Measurements from ENCODE around the gene CAMTA2. TPM values are rescaled to one million over a fixed set of nuclear protein-coding genes. Genes with fewer than 3 reads are reported as not detected.

Gene CAMTA2
- total and polyA plus RNA-seq, 9 of the 15 experiments (the other 6 are each of a cell fraction or from before 2014, with no cell fraction given), result 0.24 to 25.1 (median 6.3) TPM

- no peaks in the 10 kb centered on the region for H3K79me2 ChIP-seq (ENCODE audit: control insufficient read depth, insufficient read depth, low read length)
- H3K4me2 ChIP-seq (ENCODE audit: insufficient read depth, low read length), result no peak overlapping the region
- in situ Hi-C loops (cut with MboI), result no loop called here
- ATAC-seq (no peak), FAIRE-seq (no peak), DNase-seq (ENCODE audit: extremely low read depth in 1 of 4, low spot score in 3 of 4) (no peak)
- no peak overlapping the region for H3K4me3 ChIP-seq
- no peak overlapping the region for H3K9ac ChIP-seq (ENCODE audit: insufficient read depth in 1 of 2, low read depth in 2 of 2, low read length in 2 of 2)
- no peaks in the 10 kb centered on the region for H3K9me1 ChIP-seq (ENCODE audit: control insufficient read depth, insufficient read depth, low read length)
- H3K27me3 ChIP-seq (ENCODE audit: control insufficient read depth in 2 of 2, insufficient read depth in 2 of 2, low read length in 2 of 2), result no peaks in the 10 kb centered on the region
- intact Hi-C loops (cut with micrococcal nuclease), result no loop called here
- H2AFZ ChIP-seq (ENCODE audit: low read depth, low read length), result no peak overlapping the region
- BruUV-seq (replicated peaks), result no TSS peak
- ChIA-PET POLR2A (interaction anchor here (1.9 kb wide), 1 partner anchor 9 kb away, joined by 6 read pairs; no protein-coding TSS in a partner anchor), CTCF (ENCODE audit: low intra/inter-chr PET ratio) (no interaction called here)
- 88% methylated on average over 11 of the region's 18 CpGs for WGBS (ENCODE audit: insufficient coverage, low coverage, missing lambda C conversion rate)
- no peak overlapping the region for H3K27ac ChIP-seq (ENCODE audit: extremely low read depth, low read depth, low read length)
- H3K9me3 ChIP-seq (replicated peaks; ENCODE audit: control insufficient read depth, insufficient read depth, low read depth, low read length), result no peaks in the 10 kb centered on the region
- H3K36me3 ChIP-seq (ENCODE audit: control insufficient read depth, insufficient read depth, low read length), result no peaks in the 10 kb centered on the region
- no peaks in the 10 kb centered on the region for H4K20me1 ChIP-seq (replicated peaks; ENCODE audit: control insufficient read depth, insufficient read depth, low read length)
- H3K4me1 ChIP-seq (replicated peaks in 1 of 2; ENCODE audit: control insufficient read depth in 2 of 2, insufficient read depth in 2 of 2, low read length in 2 of 2), result peaks cover 0 to 8% of the 10 kb centered on the region in 2 experiments; a peak in 2 of 5 replicates
- TF ChIP-seq POU5F1 (IDR thresholded peaks at IDR 0.05; ENCODE audit: borderline replicate concordance, low read depth, low read length, partially characterized antibody), result no peak
- TF ChIP-seq, protein P1, sequence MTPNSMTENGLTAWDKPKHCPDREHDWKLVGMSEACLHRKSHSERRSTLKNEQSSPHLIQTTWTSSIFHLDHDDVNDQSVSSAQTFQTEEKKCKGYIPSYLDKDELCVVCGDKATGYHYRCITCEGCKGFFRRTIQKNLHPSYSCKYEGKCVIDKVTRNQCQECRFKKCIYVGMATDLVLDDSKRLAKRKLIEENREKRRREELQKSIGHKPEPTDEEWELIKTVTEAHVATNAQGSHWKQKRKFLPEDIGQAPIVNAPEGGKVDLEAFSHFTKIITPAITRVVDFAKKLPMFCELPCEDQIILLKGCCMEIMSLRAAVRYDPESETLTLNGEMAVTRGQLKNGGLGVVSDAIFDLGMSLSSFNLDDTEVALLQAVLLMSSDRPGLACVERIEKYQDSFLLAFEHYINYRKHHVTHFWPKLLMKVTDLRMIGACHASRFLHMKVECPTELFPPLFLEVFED (CRISPR knock-in tag; conservative IDR thresholded peaks at IDR 0.05), result no peak
- no peak for TF ChIP-seq IRF9 (tag; IDR thresholded peaks at IDR 0.05)
- no peak for TF ChIP-seq SNIP1 (IDR thresholded peaks at IDR 0.05; ENCODE audit: low read depth)
- TF ChIP-seq, protein P2, sequence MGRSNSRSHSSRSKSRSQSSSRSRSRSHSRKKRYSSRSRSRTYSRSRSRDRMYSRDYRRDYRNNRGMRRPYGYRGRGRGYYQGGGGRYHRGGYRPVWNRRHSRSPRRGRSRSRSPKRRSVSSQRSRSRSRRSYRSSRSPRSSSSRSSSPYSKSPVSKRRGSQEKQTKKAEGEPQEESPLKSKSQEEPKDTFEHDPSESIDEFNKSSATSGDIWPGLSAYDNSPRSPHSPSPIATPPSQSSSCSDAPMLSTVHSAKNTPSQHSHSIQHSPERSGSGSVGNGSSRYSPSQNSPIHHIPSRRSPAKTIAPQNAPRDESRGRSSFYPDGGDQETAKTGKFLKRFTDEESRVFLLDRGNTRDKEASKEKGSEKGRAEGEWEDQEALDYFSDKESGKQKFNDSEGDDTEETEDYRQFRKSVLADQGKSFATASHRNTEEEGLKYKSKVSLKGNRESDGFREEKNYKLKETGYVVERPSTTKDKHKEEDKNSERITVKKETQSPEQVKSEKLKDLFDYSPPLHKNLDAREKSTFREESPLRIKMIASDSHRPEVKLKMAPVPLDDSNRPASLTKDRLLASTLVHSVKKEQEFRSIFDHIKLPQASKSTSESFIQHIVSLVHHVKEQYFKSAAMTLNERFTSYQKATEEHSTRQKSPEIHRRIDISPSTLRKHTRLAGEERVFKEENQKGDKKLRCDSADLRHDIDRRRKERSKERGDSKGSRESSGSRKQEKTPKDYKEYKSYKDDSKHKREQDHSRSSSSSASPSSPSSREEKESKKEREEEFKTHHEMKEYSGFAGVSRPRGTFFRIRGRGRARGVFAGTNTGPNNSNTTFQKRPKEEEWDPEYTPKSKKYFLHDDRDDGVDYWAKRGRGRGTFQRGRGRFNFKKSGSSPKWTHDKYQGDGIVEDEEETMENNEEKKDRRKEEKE (IDR thresholded peaks at IDR 0.05; ENCODE audit: borderline replicate concordance in 1 of 2, control insufficient read depth in 1 of 2, low read depth in 2 of 2, low read length in 1 of 2), result no peak
- no peak for TF ChIP-seq ZNF174 (CRISPR knock-in tag; IDR thresholded peaks at IDR 0.05)
- TF ChIP-seq, protein P3, sequence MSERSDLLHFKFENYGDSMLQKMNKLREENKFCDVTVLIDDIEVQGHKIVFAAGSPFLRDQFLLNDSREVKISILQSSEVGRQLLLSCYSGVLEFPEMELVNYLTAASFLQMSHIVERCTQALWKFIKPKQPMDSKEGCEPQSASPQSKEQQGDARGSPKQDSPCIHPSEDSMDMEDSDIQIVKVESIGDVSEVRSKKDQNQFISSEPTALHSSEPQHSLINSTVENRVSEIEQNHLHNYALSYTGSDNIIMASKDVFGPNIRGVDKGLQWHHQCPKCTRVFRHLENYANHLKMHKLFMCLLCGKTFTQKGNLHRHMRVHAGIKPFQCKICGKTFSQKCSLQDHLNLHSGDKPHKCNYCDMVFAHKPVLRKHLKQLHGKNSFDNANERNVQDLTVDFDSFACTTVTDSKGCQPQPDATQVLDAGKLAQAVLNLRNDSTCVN (CRISPR knock-in tag; IDR thresholded peaks at IDR 0.05), result no peak
- TF ChIP-seq CBFA2T2 (conservative IDR thresholded peaks at IDR 0.05), result no peak
- TF ChIP-seq, protein P4, sequence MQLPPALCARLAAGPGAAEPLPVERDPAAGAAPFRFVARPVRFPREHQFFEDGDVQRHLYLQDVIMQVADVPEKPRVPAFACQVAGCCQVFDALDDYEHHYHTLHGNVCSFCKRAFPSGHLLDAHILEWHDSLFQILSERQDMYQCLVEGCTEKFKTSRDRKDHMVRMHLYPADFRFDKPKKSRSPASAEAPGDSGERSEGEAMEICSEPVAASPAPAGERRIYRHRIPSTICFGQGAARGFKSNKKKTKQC (CRISPR knock-in tag; IDR thresholded peaks at IDR 0.05), result no peak
- no peak for TF ChIP-seq WHSC1 (IDR thresholded peaks at IDR 0.05; ENCODE audit: low read length)
- TF ChIP-seq CEBPZ (IDR thresholded peaks at IDR 0.05; ENCODE audit: borderline replicate concordance, low read depth, low read length), result no peak
These were observed 58.6 kb downstream of the CAMTA2 start for GRCh38 chr17:4928881-4929280.
